CD4-positive, alpha-beta memory T cell (primary cell): ENCODE measurements around the gene UBE2S. TPM values are rescaled to one million over a fixed set of nuclear protein-coding genes. Genes with fewer than 3 reads are reported as not detected.

Source experiments
- CTCF ChIA-PET: fragments of 350-600 bp; sonication (Branson Sonifier 250); formaldehyde crosslinking; loops from one replicate; lab custom pipeline; 2021; ENCODE audit warnings: inconsistent platforms; ENCODE audit not compliant: partially characterized antibody; lab: Charles Lee
- POLR2A ChIA-PET: fragments of 350-600 bp; sonication (Branson Sonifier 250); formaldehyde crosslinking; loops from one replicate; lab custom pipeline; 2021; ENCODE audit not compliant: partially characterized antibody; lab: Charles Lee
- DNase-seq, 5 donors: peaks; one replicate each; pipeline versions ENCODE4 v3.0.0 to v3.0.0-alpha.2; 2020 to 2022; ENCODE audit warnings: mixed read lengths in 1 of 5
- H3K27ac ChIP-seq: one replicate; pipeline ENCODE4 v1.7.0; 2013; ENCODE audit warnings: low read depth, low read length
- H3K27me3 ChIP-seq: 2 replicates; pipeline ENCODE4 v1.7.0; 2013; ENCODE audit warnings: mild to moderate bottlenecking, low read length, moderate library complexity; ENCODE audit not compliant: insufficient read depth
- H3K36me3 ChIP-seq: 2 replicates; pipeline ENCODE4 v1.7.0; 2013; ENCODE audit warnings: mild to moderate bottlenecking, low read length, moderate library complexity; ENCODE audit not compliant: insufficient read depth
- H3K4me1 ChIP-seq: 2 replicates; pipeline ENCODE4 v1.7.0; 2013; ENCODE audit warnings: mild to moderate bottlenecking, low read length, moderate library complexity; ENCODE audit not compliant: insufficient read depth
- H3K4me3 ChIP-seq, 2 donors: one replicate each; pipeline ENCODE4 v1.7.0; 2013; ENCODE audit warnings: low read length in 2 of 2, mild to moderate bottlenecking in 1 of 2
- H3K9me3 ChIP-seq, 2 donors: one replicate each; pipeline ENCODE4 v1.7.0; 2013; ENCODE audit warnings: low read length in 2 of 2, control low read depth in 1 of 2; ENCODE audit not compliant: control insufficient read depth in 1 of 2
- H3K27ac Mint-ChIP-seq, 7 donors: one replicate each; pipeline ENCODE4 v1.8.0; 2020 to 2021; ENCODE audit warnings: mixed read lengths in 7 of 7, mild to moderate bottlenecking in 6 of 7, inconsistent platforms in 3 of 7, moderate library complexity in 3 of 7
- H3K27me3 Mint-ChIP-seq, 2 donors: one replicate each; pipeline ENCODE4 v1.8.0; 2020 to 2021; ENCODE audit warnings: mixed read lengths in 2 of 2
- H3K36me3 Mint-ChIP-seq, 2 donors: one replicate each; pipeline ENCODE4 v1.8.0; 2020 to 2021; ENCODE audit warnings: mixed read lengths in 2 of 2, inconsistent platforms in 1 of 2, mild to moderate bottlenecking in 1 of 2
- H3K4me1 Mint-ChIP-seq, 4 donors: one replicate each; pipeline ENCODE4 v1.8.0; 2020 to 2021; ENCODE audit warnings: mixed read lengths in 4 of 4, mild to moderate bottlenecking in 1 of 4
- H3K4me3 Mint-ChIP-seq, 8 donors: one replicate each; pipeline ENCODE4 v1.8.0; 2020 to 2021; ENCODE audit warnings: mixed read lengths in 8 of 8, mild to moderate bottlenecking in 7 of 8, moderate library complexity in 6 of 8, inconsistent platforms in 3 of 8
- H3K9me3 Mint-ChIP-seq, 8 donors: one replicate each; pipeline ENCODE4 v1.8.0; 2020 to 2021; ENCODE audit warnings: mixed read lengths in 8 of 8, mild to moderate bottlenecking in 5 of 8, inconsistent platforms in 3 of 8, moderate library complexity in 1 of 8
- intact Hi-C: fragments of 100-400 bp; cut with micrococcal nuclease; formaldehyde crosslinking; loops from one replicate; pipeline ENCODE4 v1.15.1; 2023
- polyA plus RNA-seq, 2 donors: library from polyadenylated mRNA; unstranded; fragments of 300-500 nt; fragmentation: Illumina TruSeq; gene quantifications; one replicate each; pipeline ENCODE4 v1.2.3, GENCODE V29; 2021
- total RNA-seq, 2 experiments: library from RNA; stranded (reverse); gene quantifications; one replicate each; pipeline ENCODE4 v1.2.3, GENCODE V29; 2021

Gene UBE2S
- total and polyA plus RNA-seq, 4 experiments from 2014 or later: 18.0 to 25.4 (median 22.9) TPM

DNA sequence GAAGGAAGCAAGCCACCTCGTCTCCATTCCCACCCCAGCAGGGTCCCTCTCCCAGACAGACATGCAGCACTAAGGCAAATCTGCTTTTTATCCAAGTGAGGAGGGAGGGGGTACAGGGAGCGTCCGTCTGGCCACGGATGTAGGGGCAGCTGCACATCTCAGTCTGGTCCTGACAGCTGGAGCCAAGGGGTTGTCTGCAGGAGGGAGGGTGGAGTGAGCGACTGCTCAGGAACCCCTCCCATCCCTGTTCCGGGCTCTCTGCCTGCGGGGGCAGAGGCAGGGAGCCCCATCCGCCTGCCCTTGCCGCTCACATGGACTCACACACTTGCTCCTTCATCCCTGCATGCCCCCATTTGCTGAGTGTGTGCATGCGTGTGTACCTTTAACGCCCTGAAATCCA lies 28.4 kb downstream of the UBE2S start:
- Mint-ChIP-seq H3K9me3 (no peaks in the 10 kb centered on the region), H3K36me3 (peaks cover 0 to 2% of the 10 kb centered on the region in 2 donors), H3K4me1 (peaks cover 8 to 23% (median 15%) of the 10 kb centered on the region in 4 donors), H3K27me3 (peaks cover 2 to 3% of the 10 kb centered on the region in 2 donors), H3K4me3 (no peak overlapping the region), H3K27ac (no peak overlapping the region)
- ChIA-PET POLR2A (interaction anchor here (1.0 kb wide), 1 partner anchor 27 kb away, joined by 3 read pairs; no protein-coding TSS in a partner anchor), CTCF (interaction anchor here (1.1 to 1.5 kb wide), 2 partner anchors 77 to 78 kb away, joined by 3 to 4 read pairs; no protein-coding TSS in a partner anchor)
- Histone ChIP-seq H3K4me1 (peaks cover 13% of the 10 kb centered on the region), H3K9me3 (no peaks in the 10 kb centered on the region), H3K4me3 (no peak overlapping the region), H3K36me3 (no peaks in the 10 kb centered on the region), H3K27ac (no peak overlapping the region), H3K27me3 (no peaks in the 10 kb centered on the region)
- intact Hi-C loops: no loop called here
- DNase-seq: peak in 1 of 5 donors; percentile 23

DNA sequence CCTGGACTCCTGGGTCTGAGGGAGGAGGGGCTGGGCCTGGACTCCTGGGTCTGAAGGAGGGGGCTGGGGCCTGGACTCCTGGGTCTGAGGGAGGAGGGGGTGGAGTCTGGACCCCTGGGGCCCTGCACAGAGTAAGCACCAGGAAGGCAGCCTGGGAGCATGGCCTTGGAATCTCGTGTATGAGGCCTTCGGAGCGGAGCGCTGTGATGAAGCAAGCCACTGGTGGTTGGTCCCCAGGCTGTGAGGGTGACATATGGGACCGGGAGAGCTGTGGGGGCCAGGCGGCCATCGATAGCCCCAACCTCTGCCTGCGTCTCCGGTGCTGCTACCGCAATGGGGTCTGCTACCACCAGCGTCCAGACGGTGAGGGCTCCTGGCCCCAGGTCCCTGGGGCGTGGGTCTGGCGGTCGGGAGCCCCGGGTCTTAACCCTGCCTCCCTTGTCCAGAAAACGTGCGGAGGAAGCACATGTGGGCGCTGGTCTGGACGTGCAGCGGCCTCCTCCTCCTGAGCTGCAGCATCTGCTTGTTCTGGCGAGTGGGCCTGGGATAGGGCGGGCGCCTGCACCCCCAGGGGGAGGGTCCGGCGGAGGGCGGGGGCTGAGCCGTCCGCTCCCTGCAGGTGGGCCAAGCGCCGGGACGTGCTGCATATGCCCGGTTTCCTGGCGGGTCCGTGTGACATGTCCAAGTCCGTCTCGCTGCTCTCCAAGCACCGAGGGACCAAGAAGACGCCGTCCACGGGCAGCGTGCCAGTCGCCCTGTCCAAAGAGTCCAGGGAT lies 30.0 kb downstream of the UBE2S start:
- peaks cover 6 to 8% of the 10 kb centered on the region in 2 donors for H3K27me3 Mint-ChIP-seq
- H3K27me3 ChIP-seq: no peaks in the 10 kb centered on the region
- no peak overlapping the region for H3K27ac Mint-ChIP-seq
- no peak overlapping the region for H3K4me3 ChIP-seq
- peak in 1 of 5 donors; percentile 22 for DNase-seq
- peaks cover 3% of the 10 kb centered on the region for H3K4me1 ChIP-seq
- H3K36me3 Mint-ChIP-seq: peaks cover 0 to 2% of the 10 kb centered on the region in 2 donors
- no peaks in the 10 kb centered on the region for H3K9me3 ChIP-seq
- no peak overlapping the region for H3K4me3 Mint-ChIP-seq
- H3K4me1 Mint-ChIP-seq: peaks cover 6 to 17% (median 14%) of the 10 kb centered on the region in 4 donors
- H3K27ac ChIP-seq: no peak overlapping the region
- H3K9me3 Mint-ChIP-seq: no peaks in the 10 kb centered on the region
- intact Hi-C loops: no loop called here
- ChIA-PET POLR2A (no interaction called here), CTCF (no interaction called here)
- no peaks in the 10 kb centered on the region for H3K36me3 ChIP-seq

DNA sequence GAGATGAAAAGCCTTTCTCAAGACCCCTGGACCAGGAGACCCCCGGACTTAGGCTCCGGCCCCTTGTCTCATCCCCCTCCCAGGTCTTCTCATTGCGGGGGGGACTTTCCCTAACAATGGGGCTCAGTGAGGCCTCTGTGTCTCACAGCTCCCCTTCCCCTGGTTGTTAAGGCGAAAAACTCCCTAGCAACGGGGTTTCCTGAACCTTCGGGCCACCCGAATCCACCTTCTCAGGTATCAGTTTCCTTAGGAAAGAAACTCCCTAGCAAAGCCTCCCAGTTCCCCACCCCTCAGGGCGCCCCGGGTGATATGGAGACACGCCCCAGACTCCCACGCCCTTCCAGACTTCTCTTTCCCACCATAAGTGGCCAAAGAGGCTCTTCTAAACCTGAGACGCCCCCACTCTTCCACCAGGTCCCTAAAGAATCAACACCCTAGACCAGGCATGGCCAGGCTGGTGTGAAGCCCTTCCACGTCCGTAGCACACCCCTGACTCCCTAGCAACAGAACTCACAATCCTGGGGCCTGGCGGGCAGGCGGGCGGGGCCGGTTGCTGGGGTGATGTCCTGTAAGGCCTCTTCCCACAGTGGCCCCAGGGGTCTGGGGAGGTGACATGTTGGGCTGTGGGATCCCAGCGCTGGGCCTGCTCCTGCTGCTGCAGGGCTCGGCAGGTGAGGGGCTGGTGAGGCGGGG lies 31.2 kb downstream of the UBE2S start, which contains the start of gene TMEM190:
TSS of gene TMEM190 (plus strand) at position 586 of the 693 bp plus-strand sequence. CDS start at position 614, 28 bp downstream.
- H3K9me3 ChIP-seq: no peaks in the 10 kb centered on the region
- no peaks in the 10 kb centered on the region for H3K4me1 ChIP-seq
- Mint-ChIP-seq H3K4me1 (peaks cover 1 to 10% (median 5%) of the 10 kb centered on the region in 4 donors), H3K36me3 (no peaks in the 10 kb centered on the region), H3K27ac (peak within 1 kb of the TSS in 1 of 7 donors; percentile 61), H3K27me3 (peaks cover 16% of the 10 kb centered on the region in 2 donors), H3K4me3 (no peak within 1 kb of the TSS), H3K9me3 (no peaks in the 10 kb centered on the region)
- ChIA-PET CTCF (no interaction called here), POLR2A (interaction anchor here (1.0 to 1.4 kb wide), 2 partner anchors 13 to 31 kb away, joined by 3 read pairs; partner anchors contain the start of gene UBE2S)
- H3K27me3 ChIP-seq: peaks cover 5% of the 10 kb centered on the region
- no peak within 1 kb of the TSS for H3K27ac ChIP-seq
- DNase-seq: no peak
- H3K4me3 ChIP-seq: no peak within 1 kb of the TSS
- intact Hi-C loops: no loop called here
- H3K36me3 ChIP-seq: no peaks in the 10 kb centered on the region

DNA sequence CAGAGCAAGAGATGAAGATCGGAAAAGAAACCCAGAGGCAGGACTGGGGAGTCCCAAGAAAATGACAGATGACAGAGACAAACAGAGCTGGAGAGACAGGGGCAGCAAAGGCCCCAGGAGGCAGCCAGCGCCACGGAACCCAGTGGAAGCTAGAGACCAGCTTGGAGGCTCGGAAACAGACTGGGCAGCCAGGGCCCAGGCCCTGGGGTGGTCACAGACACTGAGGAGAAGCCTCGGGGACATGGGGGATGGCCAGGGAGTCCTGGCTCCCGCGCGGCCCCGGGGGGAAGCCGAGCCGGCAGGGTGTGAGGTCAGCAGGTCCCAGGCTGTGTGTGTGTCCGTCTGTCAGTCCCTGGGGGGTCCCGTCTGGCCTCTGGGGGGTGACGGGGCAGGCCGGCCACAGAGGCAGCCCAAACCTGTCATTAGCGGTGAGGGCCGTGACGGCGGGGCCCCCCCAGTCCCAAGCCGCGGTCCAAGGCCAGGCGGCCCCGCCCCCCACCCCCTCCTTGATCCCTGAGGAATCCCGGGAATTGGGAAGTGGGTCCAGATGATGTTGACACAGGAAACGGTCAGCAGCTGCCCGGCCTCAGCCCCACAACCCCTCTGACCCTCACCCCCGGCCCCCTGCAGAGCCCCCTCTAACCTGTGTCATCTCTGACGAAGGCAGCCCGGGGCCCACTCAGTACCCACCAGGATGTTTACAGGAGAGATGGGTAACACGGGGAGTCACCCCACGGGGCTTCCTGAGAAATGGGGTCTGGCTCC lies 33.4 kb downstream of the UBE2S start:
- intact Hi-C loops: no loop called here
- H3K36me3 ChIP-seq: no peaks in the 10 kb centered on the region
- no peak overlapping the region for H3K27ac Mint-ChIP-seq
- no peak overlapping the region for H3K27ac ChIP-seq
- H3K4me1 ChIP-seq: peaks cover 7% of the 10 kb centered on the region
- no peaks in the 10 kb centered on the region for H3K9me3 ChIP-seq
- peaks cover 6 to 13% (median 9%) of the 10 kb centered on the region in 4 donors for H3K4me1 Mint-ChIP-seq
- CTCF ChIA-PET: no interaction called here
- POLR2A ChIA-PET: interaction anchor here (2.5 kb wide), 1 partner anchor 35 kb away, joined by 8 read pairs; the partner anchor contains the start of gene KMT5C
- H3K27me3 ChIP-seq: peaks cover 16% of the 10 kb centered on the region
- peaks cover 0 to 4% (median 0%) of the 10 kb centered on the region in 8 donors for H3K9me3 Mint-ChIP-seq
- H3K4me3 ChIP-seq: no peak overlapping the region
- H3K36me3 Mint-ChIP-seq: no peaks in the 10 kb centered on the region
- H3K4me3 Mint-ChIP-seq: no peak overlapping the region
- DNase-seq: peak in 1 of 5 donors; percentile 19
- peaks cover 26% of the 10 kb centered on the region in 2 donors for H3K27me3 Mint-ChIP-seq

DNA sequence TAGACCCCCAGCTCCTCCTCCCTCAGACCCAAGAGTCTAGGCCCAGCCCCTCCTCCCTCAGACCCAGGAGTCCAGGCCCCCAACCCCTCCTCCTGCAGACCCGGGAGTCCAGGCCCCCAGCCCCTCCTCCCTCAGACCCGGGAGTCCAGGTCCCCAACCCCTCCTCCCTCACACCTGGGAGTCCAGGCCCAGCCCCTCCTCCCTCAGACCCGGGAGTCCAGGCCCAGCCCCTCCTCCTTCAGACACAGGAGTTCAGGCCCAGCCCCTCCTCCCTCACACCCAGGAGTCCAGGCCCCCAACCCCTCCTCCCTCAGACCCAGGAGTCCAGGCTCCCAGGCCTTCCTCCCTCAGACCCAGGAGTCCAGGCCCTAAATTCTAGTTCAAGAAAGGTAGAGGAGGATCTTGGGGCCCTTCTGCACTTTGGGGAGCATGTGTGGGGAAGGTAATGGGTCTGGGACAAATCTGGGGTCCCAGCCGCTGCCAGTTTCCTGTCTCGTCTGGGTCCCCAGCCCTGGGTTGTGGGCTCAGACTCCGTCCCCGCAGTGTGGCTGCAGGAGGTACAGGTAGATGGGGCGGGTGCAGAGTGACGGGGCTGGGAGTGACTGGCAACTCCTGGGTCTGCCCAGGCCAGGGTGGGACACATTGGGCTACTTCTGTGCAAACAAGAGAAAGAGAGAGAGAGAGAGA lies 34.1 kb downstream of the UBE2S start:
- Histone ChIP-seq H3K36me3 (no peaks in the 10 kb centered on the region), H3K4me3 (no peak overlapping the region), H3K4me1 (peaks cover 7% of the 10 kb centered on the region), H3K27ac (no peak overlapping the region), H3K9me3 (no peaks in the 10 kb centered on the region), H3K27me3 (peaks cover 22% of the 10 kb centered on the region)
- ChIA-PET CTCF (no interaction called here), POLR2A (interaction anchor here (2.5 kb wide), 1 partner anchor 35 kb away, joined by 8 read pairs; the partner anchor contains the start of gene KMT5C)
- Mint-ChIP-seq H3K9me3 (peaks cover 0 to 4% (median 0%) of the 10 kb centered on the region in 8 donors), H3K4me3 (no peak overlapping the region), H3K4me1 (peaks cover 6 to 13% (median 9%) of the 10 kb centered on the region in 4 donors), H3K27me3 (peaks cover 26 to 28% of the 10 kb centered on the region in 2 donors), H3K27ac (no peak overlapping the region), H3K36me3 (no peaks in the 10 kb centered on the region)
- peak in 1 of 5 donors; percentile 28 for DNase-seq
- intact Hi-C loops: no loop called here

DNA sequence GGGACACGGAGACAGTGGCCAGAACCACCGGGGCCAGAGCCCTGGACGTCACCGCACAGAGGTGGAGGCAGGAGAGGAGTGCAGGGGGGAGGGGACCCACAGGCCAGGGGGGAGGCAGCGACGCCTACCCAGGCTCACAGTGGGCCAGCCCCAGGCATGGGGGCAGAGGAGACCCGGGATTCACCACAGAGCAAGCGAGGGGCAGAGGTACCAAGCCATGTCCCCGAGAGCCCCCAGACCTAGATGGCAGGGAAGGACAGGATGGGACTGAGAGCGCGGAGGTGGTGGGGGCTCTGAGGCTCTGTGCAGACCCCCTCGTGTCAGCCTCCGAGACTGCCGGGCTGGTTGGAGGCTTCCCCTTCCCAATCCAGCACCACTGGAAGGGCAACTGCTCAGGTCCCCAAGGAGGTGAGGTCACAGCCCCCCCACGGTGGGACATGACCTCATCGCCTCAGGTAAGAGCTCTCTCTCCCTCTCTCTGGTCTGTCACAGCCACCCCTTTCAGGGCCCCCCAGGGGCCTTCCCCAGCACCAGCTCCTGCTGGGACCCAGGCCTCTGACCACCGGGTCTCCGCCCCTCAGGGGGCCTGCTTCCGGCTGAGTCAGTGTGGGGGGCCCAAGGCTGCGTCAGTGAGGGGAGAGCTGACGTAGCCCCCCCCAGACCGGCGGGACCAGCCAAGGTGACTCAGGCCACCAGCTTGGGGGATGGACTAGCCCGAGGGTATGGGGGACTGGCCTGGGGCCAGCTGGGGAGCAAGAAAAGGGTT lies 35.1 kb downstream of the UBE2S start:
- no peak overlapping the region for H3K27ac Mint-ChIP-seq
- Histone ChIP-seq H3K27ac (no peak overlapping the region), H3K27me3 (peaks cover 23% of the 10 kb centered on the region), H3K9me3 (no peaks in the 10 kb centered on the region), H3K4me1 (peaks cover 7% of the 10 kb centered on the region), H3K4me3 (no peak overlapping the region), H3K36me3 (no peaks in the 10 kb centered on the region)
- ChIA-PET POLR2A (interaction anchor here (2.5 kb wide), 1 partner anchor 34 kb away, joined by 8 read pairs; the partner anchor contains the start of gene KMT5C), CTCF (no interaction called here)
- H3K4me3 Mint-ChIP-seq: no peak overlapping the region
- peaks cover 6 to 13% (median 9%) of the 10 kb centered on the region in 4 donors for H3K4me1 Mint-ChIP-seq
- DNase-seq: no peak
- intact Hi-C loops: no loop called here
- H3K36me3 Mint-ChIP-seq: no peaks in the 10 kb centered on the region
- H3K27me3 Mint-ChIP-seq: peaks cover 28 to 33% of the 10 kb centered on the region in 2 donors
- H3K9me3 Mint-ChIP-seq: peaks cover 0 to 4% (median 0%) of the 10 kb centered on the region in 8 donors
